K562 (cell line): ENCODE measurements around the gene BIRC3. TPM values are rescaled to one million over a fixed set of nuclear protein-coding genes. Genes with fewer than 3 reads are reported as not detected.

Experiments
- ATAC-seq: fragments of 200-7000 bp; cut with Tn5 transposase; 3 replicates; pipeline ENCODE4 v1.9.1; 2020; ENCODE audit warnings: moderate library complexity
- BruUV-seq: library from RNA; stranded (reverse); fragments of 400-500 nt; replicated peaks from 2 replicates; lab custom pipeline; 2021; lab: Mats Ljungman, UMichigan
- CTCF ChIA-PET: fragments of 300-600 bp; formaldehyde crosslinking; extraction: SDS; loops from one replicate; lab custom pipeline; 2021; ENCODE audit warnings: low intra/inter-chr PET ratio; lab: Yijun Ruan, JAX
- POLR2A ChIA-PET: fragments of 300-600, 350-650 bp; sonication (Branson Sonifier 250); formaldehyde crosslinking; extraction: SDS; loops from one replicate; lab custom pipeline; 2021; ENCODE audit warnings: antibody characterized with exemption, inconsistent platforms; lab: Yijun Ruan, JAX
- DNase-seq, 4 experiments: peaks; one replicate each; pipeline versions ENCODE4 v3.0.0 to v3.0.0-alpha.2; 2011 to 2018; ENCODE audit warnings: low spot score in 3 of 4, mixed read lengths in 3 of 4; ENCODE audit errors: extremely low read depth in 1 of 4
- FAIRE-seq: peaks from 2 replicates; lab custom pipeline; 2011; peaks lifted over from hg19 to GRCh38; lab: Jason Lieb, UNC
- H2AFZ ChIP-seq: 2 replicates; pipeline ENCODE4 v1.6.0; 2011; ENCODE audit warnings: low read depth, low read length, control low read depth, inconsistent platforms
- H3K27ac ChIP-seq: fragments of 200-600 bp; 3 replicates; pipeline ENCODE4 v1.8.0; 2011; ENCODE audit warnings: low read depth, mild to moderate bottlenecking, control low read depth, inconsistent platforms, low read length, moderate library complexity, mixed read lengths; ENCODE audit errors: extremely low read depth
- H3K27me3 ChIP-seq, 2 experiments: fragments of 300-600 bp in 1 of 2; 2 replicates in 1 of 2; 3 replicates in 1 of 2; pipeline versions ENCODE4 v1.6.0 to v1.8.0; 2011; ENCODE audit warnings: inconsistent platforms in 2 of 2, low read length in 2 of 2, mild to moderate bottlenecking in 1 of 2, mixed read lengths in 1 of 2, moderate library complexity in 1 of 2; ENCODE audit not compliant: control insufficient read depth in 2 of 2, insufficient read depth in 2 of 2
- H3K36me3 ChIP-seq: fragments of 300-600 bp; 3 replicates; pipeline ENCODE4 v1.8.0; 2011; ENCODE audit warnings: mild to moderate bottlenecking, low read length, inconsistent platforms; ENCODE audit not compliant: control insufficient read depth, insufficient read depth
- H3K4me1 ChIP-seq, 2 experiments: fragments of 200-600 bp in 1 of 2; replicated peaks in 1 of 2; 2 replicates in 1 of 2; 3 replicates in 1 of 2; pipeline versions ENCODE4 v1.5.1 to v1.8.0; 2011; ENCODE audit warnings: inconsistent platforms in 2 of 2, low read length in 2 of 2, mild to moderate bottlenecking in 1 of 2, mixed read lengths in 1 of 2, moderate library complexity in 1 of 2; ENCODE audit not compliant: control insufficient read depth in 2 of 2, insufficient read depth in 2 of 2
- H3K4me2 ChIP-seq: 2 replicates; pipeline ENCODE4 v1.6.1; 2011; ENCODE audit warnings: low read length, control low read depth, inconsistent platforms, mixed read lengths; ENCODE audit not compliant: insufficient read depth
- H3K4me3 ChIP-seq: fragments of 200-600 bp; sonication (generic), shearing (Covaris generic); 2 replicates; pipeline ENCODE4 v1.5.1; 2016; ENCODE audit warnings: control low read depth, inconsistent platforms
- H3K79me2 ChIP-seq: fragments of 200-600 bp; 3 replicates; pipeline ENCODE4 v1.8.0; 2011; ENCODE audit warnings: low read length, inconsistent platforms; ENCODE audit not compliant: control insufficient read depth, insufficient read depth
- H3K9ac ChIP-seq, 2 experiments: 2 replicates each; pipeline versions ENCODE4 v1.6.0 to v1.6.1; 2011; ENCODE audit warnings: low read depth in 2 of 2, low read length in 2 of 2, control low read depth in 1 of 2, inconsistent platforms in 1 of 2, mild to moderate bottlenecking in 1 of 2, mixed read lengths in 1 of 2; ENCODE audit not compliant: insufficient read depth in 1 of 2
- H3K9me1 ChIP-seq: one replicate; pipeline ENCODE4 v1.6.0; 2011; ENCODE audit warnings: inconsistent platforms, mild to moderate bottlenecking, low read length, moderate library complexity; ENCODE audit not compliant: control insufficient read depth, insufficient read depth
- H3K9me3 ChIP-seq: replicated peaks from 2 replicates; pipeline ENCODE4 v1.5.1; 2011; ENCODE audit warnings: low read depth, low read length, inconsistent platforms; ENCODE audit not compliant: control insufficient read depth, insufficient read depth
- H4K20me1 ChIP-seq: replicated peaks from 2 replicates; pipeline ENCODE4 v1.6.1; 2011; ENCODE audit warnings: low read length, inconsistent platforms, mixed read lengths; ENCODE audit not compliant: control insufficient read depth, insufficient read depth
- CBFA2T2 ChIP-seq: fragments of 450-650 bp; conservative IDR thresholded peaks from 2 replicates; pipeline ENCODE4 v1.6.1; 2017; ENCODE audit warnings: mild to moderate bottlenecking
- FOXJ3 ChIP-seq: sonication (generic); formaldehyde crosslinking; IDR thresholded peaks from 2 replicates; pipeline ENCODE4 v1.4.0; 2020; ENCODE audit warnings: mild to moderate bottlenecking, missing genetic modification reagents
- MBD2 ChIP-seq: sonication (generic); IDR thresholded peaks from 2 replicates; pipeline ENCODE4 v1.6.1; 2016; ENCODE audit warnings: low read depth, borderline replicate concordance
- MXI1 ChIP-seq: IDR thresholded peaks from 2 replicates; pipeline ENCODE4 v1.6.1; 2011; ENCODE audit warnings: low read depth, mild to moderate bottlenecking, improper control_type of control experiment, low read length
- NCOA2 ChIP-seq, 2 experiments: fragments of 450-650 bp; IDR thresholded peaks; 2 replicates each; pipeline ENCODE4 v1.6.1; 2018; ENCODE audit warnings: mild to moderate bottlenecking in 2 of 2, moderate library complexity in 1 of 2; ENCODE audit not compliant: partially characterized antibody in 2 of 2
- ZNF77 ChIP-seq: fragments of 250-450 bp; sonication (Bioruptor Pico); IDR thresholded peaks from 2 replicates; pipeline ENCODE4 v1.5.0; 2020
- WGBS: fragments of 100-300 bp; shearing (Covaris generic); methylation state at CpG from one replicate; pipeline ENCODE4 v1.1.6; 2016; ENCODE audit warnings: low coverage, mixed read lengths; ENCODE audit not compliant: insufficient coverage; ENCODE audit errors: missing lambda C conversion rate; 5-methylcytosine and 5-hydroxymethylcytosine counted together
- in situ Hi-C: fragments of 300-500 bp; cut with MboI; formaldehyde crosslinking; loops from 4 replicates; pipeline ENCODE4 v1.15.0; 2018; ENCODE audit warnings: inconsistent platforms, mixed read lengths
- intact Hi-C: fragments of 100-400 bp; cut with micrococcal nuclease; formaldehyde crosslinking; loops from 2 replicates; pipeline ENCODE4 v1.14.2; 2022
- polyA plus RNA-seq, 8 experiments: library from polyadenylated mRNA; depleted of rRNA in 4 of 8; stranded (reverse) in 5 of 8; unstranded in 3 of 8; fragments of >200 nt; fragmentation: Nextera tagmentation in 2 of 8; fragmentation: Illumina TruSeq in 1 of 8; extraction: Ambion mirVana in 2 of 8; extraction: Trizol in 1 of 8; gene quantifications; 2 replicates each; pipeline versions ENCODE4 v1.2.1 to v1.2.3, GENCODE V29; 2011 to 2014; ENCODE audit warnings: inconsistent platforms in 1 of 8, missing spikeins in 1 of 8
- total RNA-seq, 7 experiments: library from RNA; depleted of rRNA in 6 of 7; stranded (reverse); fragments of >200 nt in 6 of 7; fragmentation: Illumina TruSeq in 2 of 7; extraction: Trizol in 2 of 7; gene quantifications; 2 replicates each; pipeline versions ENCODE4 v1.2.1 to v1.2.3, GENCODE V29; 2011 to 2021; ENCODE audit warnings: low replicate concordance in 1 of 7
- TF ChIP-seq, protein P1 (sequence below): sonication (generic); formaldehyde crosslinking; IDR thresholded peaks from 2 replicates; pipeline ENCODE4 v1.8.1; 2023; ENCODE audit warnings: mild to moderate bottlenecking, missing genetic modification reagents
- TF ChIP-seq, protein P2 (sequence below): fragments of 450-650 bp; IDR thresholded peaks from 2 replicates; pipeline ENCODE4 v1.6.1; 2017; ENCODE audit warnings: antibody characterized with exemption, mild to moderate bottlenecking
- TF ChIP-seq, protein P3 (sequence below): fragments of 250-450 bp; sonication (Bioruptor Pico); IDR thresholded peaks from 2 replicates; pipeline ENCODE4 v1.8.0; 2021; ENCODE audit warnings: moderate library complexity, mild to moderate bottlenecking, inconsistent platforms
- TF ChIP-seq, protein P4 (sequence below): fragments of 450-650 bp; IDR thresholded peaks from 2 replicates; pipeline ENCODE4 v1.6.1; 2018; ENCODE audit not compliant: partially characterized antibody

Gene BIRC3
- total and polyA plus RNA-seq, 9 of the 15 experiments (the other 6 are each of a cell fraction or from before 2014, with no cell fraction given) = 0.08 to 0.42 (median 0.18) TPM

DNA sequence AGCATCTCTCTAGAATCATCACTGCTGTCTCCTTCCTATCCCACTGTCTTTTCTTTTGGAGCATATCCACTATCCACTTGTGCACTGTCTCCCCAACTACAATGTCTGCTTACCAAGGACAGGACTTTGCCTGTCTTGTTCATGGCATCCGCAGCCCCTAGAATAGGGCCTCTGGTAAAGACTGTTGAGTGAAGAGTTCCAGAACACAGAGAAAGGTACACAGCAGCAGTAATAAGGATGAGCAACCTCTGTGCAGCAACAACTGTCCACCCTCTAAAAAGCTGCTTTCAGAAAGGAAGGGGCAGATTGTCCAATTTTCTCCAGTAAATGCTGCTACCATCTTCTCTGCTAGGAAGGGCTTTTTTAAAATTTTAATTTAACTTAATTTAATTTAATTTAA is 25.5 kb upstream of the BIRC3 start:
- Histone ChIP-seq H3K9ac (no peak overlapping the region), H3K9me1 (no peaks in the 10 kb centered on the region), H3K4me3 (no peak overlapping the region), H4K20me1 (no peaks in the 10 kb centered on the region), H3K36me3 (no peaks in the 10 kb centered on the region), H3K9me3 (no peaks in the 10 kb centered on the region)
- CTCF ChIA-PET = no interaction called here
- 36% methylated on average over 1 of the region's 1 CpG for WGBS
- TF ChIP-seq NCOA2 (IDR thresholded peaks at IDR 0.05; ENCODE audit: partially characterized antibody in 2 of 2) = no peak
- TF ChIP-seq CBFA2T2 = no peak
- no peak for TF ChIP-seq MXI1
- no peak for TF ChIP-seq ZNF77 (CRISPR knock-in tag)
- TF ChIP-seq, protein P1, sequence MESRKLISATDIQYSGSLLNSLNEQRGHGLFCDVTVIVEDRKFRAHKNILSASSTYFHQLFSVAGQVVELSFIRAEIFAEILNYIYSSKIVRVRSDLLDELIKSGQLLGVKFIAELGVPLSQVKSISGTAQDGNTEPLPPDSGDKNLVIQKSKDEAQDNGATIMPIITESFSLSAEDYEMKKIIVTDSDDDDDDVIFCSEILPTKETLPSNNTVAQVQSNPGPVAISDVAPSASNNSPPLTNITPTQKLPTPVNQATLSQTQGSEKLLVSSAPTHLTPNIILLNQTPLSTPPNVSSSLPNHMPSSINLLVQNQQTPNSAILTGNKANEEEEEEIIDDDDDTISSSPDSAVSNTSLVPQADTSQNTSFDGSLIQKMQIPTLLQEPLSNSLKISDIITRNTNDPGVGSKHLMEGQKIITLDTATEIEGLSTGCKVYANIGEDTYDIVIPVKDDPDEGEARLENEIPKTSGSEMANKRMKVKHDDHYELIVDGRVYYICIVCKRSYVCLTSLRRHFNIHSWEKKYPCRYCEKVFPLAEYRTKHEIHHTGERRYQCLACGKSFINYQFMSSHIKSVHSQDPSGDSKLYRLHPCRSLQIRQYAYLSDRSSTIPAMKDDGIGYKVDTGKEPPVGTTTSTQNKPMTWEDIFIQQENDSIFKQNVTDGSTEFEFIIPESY (CRISPR knock-in tag) = no peak
- TF ChIP-seq, protein P2, sequence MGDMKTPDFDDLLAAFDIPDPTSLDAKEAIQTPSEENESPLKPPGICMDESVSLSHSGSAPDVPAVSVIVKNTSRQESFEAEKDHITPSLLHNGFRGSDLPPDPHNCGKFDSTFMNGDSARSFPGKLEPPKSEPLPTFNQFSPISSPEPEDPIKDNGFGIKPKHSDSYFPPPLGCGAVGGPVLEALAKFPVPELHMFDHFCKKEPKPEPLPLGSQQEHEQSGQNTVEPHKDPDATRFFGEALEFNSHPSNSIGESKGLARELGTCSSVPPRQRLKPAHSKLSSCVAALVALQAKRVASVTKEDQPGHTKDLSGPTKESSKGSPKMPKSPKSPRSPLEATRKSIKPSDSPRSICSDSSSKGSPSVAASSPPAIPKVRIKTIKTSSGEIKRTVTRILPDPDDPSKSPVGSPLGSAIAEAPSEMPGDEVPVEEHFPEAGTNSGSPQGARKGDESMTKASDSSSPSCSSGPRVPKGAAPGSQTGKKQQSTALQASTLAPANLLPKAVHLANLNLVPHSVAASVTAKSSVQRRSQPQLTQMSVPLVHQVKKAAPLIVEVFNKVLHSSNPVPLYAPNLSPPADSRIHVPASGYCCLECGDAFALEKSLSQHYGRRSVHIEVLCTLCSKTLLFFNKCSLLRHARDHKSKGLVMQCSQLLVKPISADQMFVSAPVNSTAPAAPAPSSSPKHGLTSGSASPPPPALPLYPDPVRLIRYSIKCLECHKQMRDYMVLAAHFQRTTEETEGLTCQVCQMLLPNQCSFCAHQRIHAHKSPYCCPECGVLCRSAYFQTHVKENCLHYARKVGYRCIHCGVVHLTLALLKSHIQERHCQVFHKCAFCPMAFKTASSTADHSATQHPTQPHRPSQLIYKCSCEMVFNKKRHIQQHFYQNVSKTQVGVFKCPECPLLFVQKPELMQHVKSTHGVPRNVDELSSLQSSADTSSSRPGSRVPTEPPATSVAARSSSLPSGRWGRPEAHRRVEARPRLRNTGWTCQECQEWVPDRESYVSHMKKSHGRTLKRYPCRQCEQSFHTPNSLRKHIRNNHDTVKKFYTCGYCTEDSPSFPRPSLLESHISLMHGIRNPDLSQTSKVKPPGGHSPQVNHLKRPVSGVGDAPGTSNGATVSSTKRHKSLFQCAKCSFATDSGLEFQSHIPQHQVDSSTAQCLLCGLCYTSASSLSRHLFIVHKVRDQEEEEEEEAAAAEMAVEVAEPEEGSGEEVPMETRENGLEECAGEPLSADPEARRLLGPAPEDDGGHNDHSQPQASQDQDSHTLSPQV = no peak
- TF ChIP-seq, protein P3, sequence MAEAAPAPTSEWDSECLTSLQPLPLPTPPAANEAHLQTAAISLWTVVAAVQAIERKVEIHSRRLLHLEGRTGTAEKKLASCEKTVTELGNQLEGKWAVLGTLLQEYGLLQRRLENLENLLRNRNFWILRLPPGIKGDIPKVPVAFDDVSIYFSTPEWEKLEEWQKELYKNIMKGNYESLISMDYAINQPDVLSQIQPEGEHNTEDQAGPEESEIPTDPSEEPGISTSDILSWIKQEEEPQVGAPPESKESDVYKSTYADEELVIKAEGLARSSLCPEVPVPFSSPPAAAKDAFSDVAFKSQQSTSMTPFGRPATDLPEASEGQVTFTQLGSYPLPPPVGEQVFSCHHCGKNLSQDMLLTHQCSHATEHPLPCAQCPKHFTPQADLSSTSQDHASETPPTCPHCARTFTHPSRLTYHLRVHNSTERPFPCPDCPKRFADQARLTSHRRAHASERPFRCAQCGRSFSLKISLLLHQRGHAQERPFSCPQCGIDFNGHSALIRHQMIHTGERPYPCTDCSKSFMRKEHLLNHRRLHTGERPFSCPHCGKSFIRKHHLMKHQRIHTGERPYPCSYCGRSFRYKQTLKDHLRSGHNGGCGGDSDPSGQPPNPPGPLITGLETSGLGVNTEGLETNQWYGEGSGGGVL (CRISPR knock-in tag) = no peak
- TF ChIP-seq FOXJ3 (CRISPR knock-in tag) = no peak
- TF ChIP-seq MBD2 = no peak
- TF ChIP-seq, protein P4, sequence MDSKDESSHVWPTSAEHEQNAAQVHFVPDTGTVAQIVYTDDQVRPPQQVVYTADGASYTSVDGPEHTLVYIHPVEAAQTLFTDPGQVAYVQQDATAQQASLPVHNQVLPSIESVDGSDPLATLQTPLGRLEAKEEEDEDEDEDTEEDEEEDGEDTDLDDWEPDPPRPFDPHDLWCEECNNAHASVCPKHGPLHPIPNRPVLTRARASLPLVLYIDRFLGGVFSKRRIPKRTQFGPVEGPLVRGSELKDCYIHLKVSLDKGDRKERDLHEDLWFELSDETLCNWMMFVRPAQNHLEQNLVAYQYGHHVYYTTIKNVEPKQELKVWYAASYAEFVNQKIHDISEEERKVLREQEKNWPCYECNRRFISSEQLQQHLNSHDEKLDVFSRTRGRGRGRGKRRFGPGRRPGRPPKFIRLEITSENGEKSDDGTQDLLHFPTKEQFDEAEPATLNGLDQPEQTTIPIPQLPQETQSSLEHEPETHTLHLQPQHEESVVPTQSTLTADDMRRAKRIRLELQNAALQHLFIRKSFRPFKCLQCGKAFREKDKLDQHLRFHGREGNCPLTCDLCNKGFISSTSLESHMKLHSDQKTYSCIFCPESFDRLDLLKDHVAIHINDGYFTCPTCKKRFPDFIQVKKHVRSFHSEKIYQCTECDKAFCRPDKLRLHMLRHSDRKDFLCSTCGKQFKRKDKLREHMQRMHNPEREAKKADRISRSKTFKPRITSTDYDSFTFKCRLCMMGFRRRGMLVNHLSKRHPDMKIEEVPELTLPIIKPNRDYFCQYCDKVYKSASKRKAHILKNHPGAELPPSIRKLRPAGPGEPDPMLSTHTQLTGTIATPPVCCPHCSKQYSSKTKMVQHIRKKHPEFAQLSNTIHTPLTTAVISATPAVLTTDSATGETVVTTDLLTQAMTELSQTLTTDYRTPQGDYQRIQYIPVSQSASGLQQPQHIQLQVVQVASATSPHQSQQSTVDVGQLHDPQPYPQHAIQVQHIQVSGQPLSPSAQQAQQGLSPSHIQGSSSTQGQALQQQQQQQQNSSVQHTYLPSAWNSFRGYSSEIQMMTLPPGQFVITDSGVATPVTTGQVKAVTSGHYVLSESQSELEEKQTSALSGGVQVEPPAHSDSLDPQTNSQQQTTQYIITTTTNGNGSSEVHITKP = no peak
- TF ChIP-seq, all 486 proteins: peak for 0
- Histone ChIP-seq H3K27ac (no peak overlapping the region), H3K79me2 (no peaks in the 10 kb centered on the region), H2AFZ (no peak overlapping the region), H3K4me1 (peaks cover 0 to 6% of the 10 kb centered on the region in 2 experiments; a peak in 4 of 5 replicates), H3K4me2 (no peak overlapping the region), H3K27me3 (peaks cover 0 to 5% of the 10 kb centered on the region in 2 experiments; a peak in 2 of 5 replicates)
- POLR2A ChIA-PET = no interaction called here
- no peak for DNase-seq
- BruUV-seq = no TSS peak
- no peak for FAIRE-seq
- in situ Hi-C loops = no loop called here
- intact Hi-C loops = no loop called here
- ATAC-seq = no peak
